Measurements from ENCODE around the gene XPR1. TPM values are rescaled to one million over a fixed set of nuclear protein-coding genes. Genes with fewer than 3 reads are reported as not detected.

Gene XPR1
- total RNA-seq, 2 experiments from 2014 or later: 15.0 to 20.0 TPM

- peaks cover 4% of the 10 kb centered on the region for H3K4me1 Mint-ChIP-seq
- no peaks in the 10 kb centered on the region for H3K9me3 Mint-ChIP-seq
- H3K36me3 Mint-ChIP-seq: peaks cover 6% of the 10 kb centered on the region
- peaks cover 7% of the 10 kb centered on the region for H3K27me3 Mint-ChIP-seq
- DNase-seq: no peak
- H3K27ac Mint-ChIP-seq: no peak overlapping the region
- no peak overlapping the region for H3K4me3 Mint-ChIP-seq
Observed at GRCh38 chr1:180939073-180939710, 307.4 kb downstream of the XPR1 start.

DNA sequence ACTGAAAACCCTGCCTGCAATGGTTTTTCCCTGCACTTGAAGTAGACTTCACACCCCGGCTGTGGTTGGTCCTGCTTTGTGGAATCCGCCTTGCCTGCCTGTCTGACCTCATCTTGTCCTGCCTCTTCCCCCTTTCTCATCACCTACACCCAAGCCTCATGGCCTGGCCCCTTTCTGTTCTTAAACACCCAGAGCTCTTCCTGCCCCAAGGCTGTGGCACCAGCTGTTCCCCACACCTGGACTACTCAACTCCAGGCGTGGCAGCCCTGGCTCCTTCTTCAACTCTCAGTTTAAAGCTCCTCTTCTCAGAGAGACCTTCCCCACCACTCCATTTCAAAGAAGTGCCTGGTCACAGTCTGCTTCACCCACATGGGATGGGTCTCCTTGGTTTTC lies 307.9 kb downstream of the XPR1 start:
- H3K36me3 Mint-ChIP-seq: peaks cover 11% of the 10 kb centered on the region
- H3K27me3 Mint-ChIP-seq: peaks cover 3% of the 10 kb centered on the region
- H3K27ac Mint-ChIP-seq: no peak overlapping the region
- DNase-seq: no peak
- H3K4me3 Mint-ChIP-seq: no peak overlapping the region
- H3K4me1 Mint-ChIP-seq: peaks cover under 1% of the 10 kb centered on the region
- H3K9me3 Mint-ChIP-seq: no peaks in the 10 kb centered on the region

Other genes starting within 250 kb of the XPR1 start
- 10 to 100 TPM; 45.7 to 49.0 TPM for gene ACBD6, start 129.4 kb upstream of the XPR1 start, total RNA-seq
- not detected for gene OVAAL, start 73.1 kb upstream of the XPR1 start, total RNA-seq